Measurements from ENCODE around the gene KCNQ1. TPM values are rescaled to one million over a fixed set of nuclear protein-coding genes. Genes with fewer than 3 reads are reported as not detected.
A peak's percentile ranks its signal among the peaks of the same experiment; 100 is the strongest.

Gene KCNQ1
- total and polyA plus RNA-seq, 2 of the 13 experiments (the other 11 are each of a cell fraction or from before 2014, with no cell fraction given), result 0.02 to 0.08 TPM

DNA sequence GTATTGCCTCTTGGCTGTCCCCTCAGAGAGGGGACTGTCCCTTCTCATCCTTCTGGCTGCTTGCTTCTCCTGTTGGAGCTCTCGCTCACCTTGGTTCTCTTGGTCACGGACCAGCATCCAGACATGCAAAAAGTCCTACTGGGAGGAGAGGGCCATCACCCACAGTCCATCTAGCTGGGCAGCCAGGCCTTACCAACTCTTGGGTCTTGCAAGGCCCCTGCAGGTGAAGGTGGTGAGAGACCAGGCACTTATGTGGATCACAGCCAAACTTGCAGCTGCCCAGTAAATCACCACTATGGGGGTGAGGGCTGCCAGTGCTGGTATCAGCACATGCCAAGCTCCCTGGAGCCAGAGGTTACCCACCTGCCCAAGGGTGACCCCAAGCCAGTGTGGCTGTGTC, 218.7 kb downstream of the KCNQ1 start:
- DNase-seq (ENCODE audit: low spot score), result no peak
- intact Hi-C loops (cut with micrococcal nuclease; ENCODE audit: unreplicated experiment) (no loop called here), in situ Hi-C loops (cut with HindIII; ENCODE audit: extremely low pct_ligation_motif_present, low pct_unique_long_range_greater_than_20kb) (loop anchor here (10.0 kb wide), 1 partner anchor 129 kb away; no protein-coding TSS in a partner anchor)
- no peak overlapping the region for H3K27ac ChIP-seq (ENCODE audit: extremely low read length, insufficient read depth, low read length)
- H3K4me2 ChIP-seq (ENCODE audit: low read depth, low read length), result no peak overlapping the region
- POLR2A ChIA-PET, result no interaction called here
- CTCF ChIA-PET (ENCODE audit: low intra/inter-chr PET ratio, low total read pairs), result no interaction called here
- no peak for FAIRE-seq
- no peaks in the 10 kb centered on the region for H3K27me3 ChIP-seq (ENCODE audit: control insufficient read depth in 1 of 2, insufficient read depth in 2 of 2, low read length in 2 of 2)
- H3K79me2 ChIP-seq (ENCODE audit: insufficient read depth, low read length), result peaks cover 38% of the 10 kb centered on the region
- peaks cover 67% of the 10 kb centered on the region for H3K4me1 ChIP-seq (ENCODE audit: insufficient read depth, low read length)
- ATAC-seq, result no peak; the same call in 2 of the 3 replicates
- WGBS (ENCODE audit: low lambda C conversion rate), result no CpG with 5 or more reads among the region's 2 CpGs
- H3K9ac ChIP-seq (ENCODE audit: insufficient read depth, low read depth, low read length), result no peak overlapping the region
- peaks cover 14 to 60% of the 10 kb centered on the region in 2 experiments for H3K36me3 ChIP-seq (replicated peaks in 1 of 2; ENCODE audit: control insufficient read depth in 1 of 2, insufficient read depth in 2 of 2, low read length in 2 of 2)
- no peak overlapping the region for H2AFZ ChIP-seq (ENCODE audit: low read length)
- BruUV-seq (replicated peaks), result no TSS peak
- H3K4me3 ChIP-seq (replicated peaks in 1 of 3; ENCODE audit: insufficient read depth in 1 of 3, low read depth in 2 of 3, low read length in 3 of 3), result no peak overlapping the region
- H3K9me3 ChIP-seq (ENCODE audit: low read length), result peaks cover 4% of the 10 kb centered on the region; the same call in 1 of the 2 replicates
- TF ChIP-seq SRSF1 (optimal IDR thresholded peaks at IDR 0.05; ENCODE audit: low read depth, low read length) (peak; percentile 27), MBNL3 (CRISPR knock-in tag; conservative IDR thresholded peaks at IDR 0.05) (no peak), ZFP41 (CRISPR knock-in tag; IDR thresholded peaks at IDR 0.05; ENCODE audit: borderline replicate concordance) (no peak), ZNF343 (CRISPR knock-in tag; IDR thresholded peaks at IDR 0.05) (0 out of 2 replicates have a peak, but pooled peaks have one; percentile 49), NFE2L2 (IDR thresholded peaks at IDR 0.05; ENCODE audit: low read length) (no peak), YY1 (IDR thresholded peaks at IDR 0.05; ENCODE audit: insufficient read depth, insufficient replicate concordance, low read depth, low read length) (no peak), RBM22 (optimal IDR thresholded peaks at IDR 0.05; ENCODE audit: low read length) (peak; percentile 23), CBX2 (IDR thresholded peaks at IDR 0.05; ENCODE audit: low read depth, low read length) (no peak), CBX2 (CRISPR knock-in tag; IDR thresholded peaks at IDR 0.05; ENCODE audit: low read depth) (no peak), ZNF891 (CRISPR knock-in tag; IDR thresholded peaks at IDR 0.05) (no peak), ARNTL (CRISPR knock-in tag; IDR thresholded peaks at IDR 0.05) (no peak), HCFC1 (IDR thresholded peaks at IDR 0.05; ENCODE audit: low read depth, low read length) (no peak), HMG20A (CRISPR knock-in tag; IDR thresholded peaks at IDR 0.05; ENCODE audit: borderline replicate concordance) (no peak), ZNF207 (IDR thresholded peaks at IDR 0.05; ENCODE audit: borderline replicate concordance) (no peak)
- TF ChIP-seq, protein P1, sequence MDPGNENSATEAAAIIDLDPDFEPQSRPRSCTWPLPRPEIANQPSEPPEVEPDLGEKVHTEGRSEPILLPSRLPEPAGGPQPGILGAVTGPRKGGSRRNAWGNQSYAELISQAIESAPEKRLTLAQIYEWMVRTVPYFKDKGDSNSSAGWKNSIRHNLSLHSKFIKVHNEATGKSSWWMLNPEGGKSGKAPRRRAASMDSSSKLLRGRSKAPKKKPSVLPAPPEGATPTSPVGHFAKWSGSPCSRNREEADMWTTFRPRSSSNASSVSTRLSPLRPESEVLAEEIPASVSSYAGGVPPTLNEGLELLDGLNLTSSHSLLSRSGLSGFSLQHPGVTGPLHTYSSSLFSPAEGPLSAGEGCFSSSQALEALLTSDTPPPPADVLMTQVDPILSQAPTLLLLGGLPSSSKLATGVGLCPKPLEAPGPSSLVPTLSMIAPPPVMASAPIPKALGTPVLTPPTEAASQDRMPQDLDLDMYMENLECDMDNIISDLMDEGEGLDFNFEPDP (CRISPR knock-in tag; conservative IDR thresholded peaks at IDR 0.05), result 0 out of 2 replicates have a peak, but pooled peaks have one; percentile 39
- TF ChIP-seq, protein P2, sequence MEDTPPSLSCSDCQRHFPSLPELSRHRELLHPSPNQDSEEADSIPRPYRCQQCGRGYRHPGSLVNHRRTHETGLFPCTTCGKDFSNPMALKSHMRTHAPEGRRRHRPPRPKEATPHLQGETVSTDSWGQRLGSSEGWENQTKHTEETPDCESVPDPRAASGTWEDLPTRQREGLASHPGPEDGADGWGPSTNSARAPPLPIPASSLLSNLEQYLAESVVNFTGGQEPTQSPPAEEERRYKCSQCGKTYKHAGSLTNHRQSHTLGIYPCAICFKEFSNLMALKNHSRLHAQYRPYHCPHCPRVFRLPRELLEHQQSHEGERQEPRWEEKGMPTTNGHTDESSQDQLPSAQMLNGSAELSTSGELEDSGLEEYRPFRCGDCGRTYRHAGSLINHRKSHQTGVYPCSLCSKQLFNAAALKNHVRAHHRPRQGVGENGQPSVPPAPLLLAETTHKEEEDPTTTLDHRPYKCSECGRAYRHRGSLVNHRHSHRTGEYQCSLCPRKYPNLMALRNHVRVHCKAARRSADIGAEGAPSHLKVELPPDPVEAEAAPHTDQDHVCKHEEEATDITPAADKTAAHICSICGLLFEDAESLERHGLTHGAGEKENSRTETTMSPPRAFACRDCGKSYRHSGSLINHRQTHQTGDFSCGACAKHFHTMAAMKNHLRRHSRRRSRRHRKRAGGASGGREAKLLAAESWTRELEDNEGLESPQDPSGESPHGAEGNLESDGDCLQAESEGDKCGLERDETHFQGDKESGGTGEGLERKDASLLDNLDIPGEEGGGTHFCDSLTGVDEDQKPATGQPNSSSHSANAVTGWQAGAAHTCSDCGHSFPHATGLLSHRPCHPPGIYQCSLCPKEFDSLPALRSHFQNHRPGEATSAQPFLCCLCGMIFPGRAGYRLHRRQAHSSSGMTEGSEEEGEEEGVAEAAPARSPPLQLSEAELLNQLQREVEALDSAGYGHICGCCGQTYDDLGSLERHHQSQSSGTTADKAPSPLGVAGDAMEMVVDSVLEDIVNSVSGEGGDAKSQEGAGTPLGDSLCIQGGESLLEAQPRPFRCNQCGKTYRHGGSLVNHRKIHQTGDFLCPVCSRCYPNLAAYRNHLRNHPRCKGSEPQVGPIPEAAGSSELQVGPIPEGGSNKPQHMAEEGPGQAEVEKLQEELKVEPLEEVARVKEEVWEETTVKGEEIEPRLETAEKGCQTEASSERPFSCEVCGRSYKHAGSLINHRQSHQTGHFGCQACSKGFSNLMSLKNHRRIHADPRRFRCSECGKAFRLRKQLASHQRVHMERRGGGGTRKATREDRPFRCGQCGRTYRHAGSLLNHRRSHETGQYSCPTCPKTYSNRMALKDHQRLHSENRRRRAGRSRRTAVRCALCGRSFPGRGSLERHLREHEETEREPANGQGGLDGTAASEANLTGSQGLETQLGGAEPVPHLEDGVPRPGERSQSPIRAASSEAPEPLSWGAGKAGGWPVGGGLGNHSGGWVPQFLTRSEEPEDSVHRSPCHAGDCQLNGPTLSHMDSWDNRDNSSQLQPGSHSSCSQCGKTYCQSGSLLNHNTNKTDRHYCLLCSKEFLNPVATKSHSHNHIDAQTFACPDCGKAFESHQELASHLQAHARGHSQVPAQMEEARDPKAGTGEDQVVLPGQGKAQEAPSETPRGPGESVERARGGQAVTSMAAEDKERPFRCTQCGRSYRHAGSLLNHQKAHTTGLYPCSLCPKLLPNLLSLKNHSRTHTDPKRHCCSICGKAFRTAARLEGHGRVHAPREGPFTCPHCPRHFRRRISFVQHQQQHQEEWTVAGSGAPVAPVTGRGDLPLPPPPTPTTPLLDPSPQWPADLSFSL (CRISPR knock-in tag; IDR thresholded peaks at IDR 0.05), result no peak
- H4K20me1 ChIP-seq (ENCODE audit: insufficient read depth, low read length), result peaks cover 91% of the 10 kb centered on the region

All from HepG2 (cell line).